Measurements from ENCODE around the gene RASGEF1C.

The RASGEF1C gene

GRCh38 chr5:180238631-180239030 lies 29.6 kb upstream of the RASGEF1C start:
- DNase-seq (ENCODE audit: low read depth in 2 of 2): no peak
- no peak for TF ChIP-seq CTCF (IDR thresholded peaks at IDR 0.05; ENCODE audit: low read depth, low read length)

GRCh38 chr5:180235846-180236245 lies 26.8 kb upstream of the RASGEF1C start:
- H3K4me3 ChIP-seq (replicated peaks in 1 of 2; ENCODE audit: low read depth in 2 of 2, low read length in 2 of 2): no peak overlapping the region
- no peak for TF ChIP-seq CTCF (IDR thresholded peaks at IDR 0.05; ENCODE audit: low read depth, low read length)
- no peak for DNase-seq (ENCODE audit: low read depth in 2 of 2)

More at GRCh38 chr5:180238631-180239030, 29.6 kb upstream of the RASGEF1C start:
- no peak overlapping the region for H3K4me3 ChIP-seq (replicated peaks in 1 of 2; ENCODE audit: low read depth in 2 of 2, low read length in 2 of 2)

- no peak for TF ChIP-seq CTCF (IDR thresholded peaks at IDR 0.05; ENCODE audit: low read depth, low read length)
- H3K4me3 ChIP-seq (replicated peaks in 1 of 2; ENCODE audit: low read depth in 2 of 2, low read length in 2 of 2): no peak overlapping the region
- DNase-seq (ENCODE audit: low read depth in 2 of 2): no peak
These were observed 26.1 kb upstream of the RASGEF1C start for GRCh38 chr5:180235077-180235476.

- H3K4me3 ChIP-seq (replicated peaks in 1 of 2; ENCODE audit: low read depth in 2 of 2, low read length in 2 of 2): no peak overlapping the region
- TF ChIP-seq CTCF (IDR thresholded peaks at IDR 0.05; ENCODE audit: low read depth, low read length): no peak
- DNase-seq (ENCODE audit: low read depth in 2 of 2): no peak
These were observed 25.3 kb upstream of the RASGEF1C start for GRCh38 chr5:180234271-180234670.

- TF ChIP-seq CTCF (IDR thresholded peaks at IDR 0.05; ENCODE audit: low read depth, low read length): no peak
- DNase-seq (ENCODE audit: low read depth in 2 of 2): no peak
- no peak overlapping the region for H3K4me3 ChIP-seq (replicated peaks in 1 of 2; ENCODE audit: low read depth in 2 of 2, low read length in 2 of 2)
These were observed 24.7 kb upstream of the RASGEF1C start for GRCh38 chr5:180233729-180234128.

- TF ChIP-seq CTCF (IDR thresholded peaks at IDR 0.05; ENCODE audit: low read depth, low read length): no peak
- no peak overlapping the region for H3K4me3 ChIP-seq (replicated peaks in 1 of 2; ENCODE audit: low read depth in 2 of 2, low read length in 2 of 2)
- no peak for DNase-seq (ENCODE audit: low read depth in 2 of 2)
These were observed 21.0 kb upstream of the RASGEF1C start for GRCh38 chr5:180230017-180230416.

- no peak for DNase-seq (ENCODE audit: low read depth in 2 of 2)
- no peak for TF ChIP-seq CTCF (IDR thresholded peaks at IDR 0.05; ENCODE audit: low read depth, low read length)
- H3K4me3 ChIP-seq (replicated peaks in 1 of 2; ENCODE audit: low read depth in 2 of 2, low read length in 2 of 2): no peak overlapping the region
These were observed 13.0 kb upstream of the RASGEF1C start for GRCh38 chr5:180222056-180222455.

Data from cardiac fibroblast (primary cell).